ENCODE measurements around the gene ZNF41.
"Not testable (repeated sequence)": the region's sequence is repeated elsewhere in the genome, so short reads cannot be mapped to it uniquely, and the experiment has no call there.

Gene ZNF41

DNA sequence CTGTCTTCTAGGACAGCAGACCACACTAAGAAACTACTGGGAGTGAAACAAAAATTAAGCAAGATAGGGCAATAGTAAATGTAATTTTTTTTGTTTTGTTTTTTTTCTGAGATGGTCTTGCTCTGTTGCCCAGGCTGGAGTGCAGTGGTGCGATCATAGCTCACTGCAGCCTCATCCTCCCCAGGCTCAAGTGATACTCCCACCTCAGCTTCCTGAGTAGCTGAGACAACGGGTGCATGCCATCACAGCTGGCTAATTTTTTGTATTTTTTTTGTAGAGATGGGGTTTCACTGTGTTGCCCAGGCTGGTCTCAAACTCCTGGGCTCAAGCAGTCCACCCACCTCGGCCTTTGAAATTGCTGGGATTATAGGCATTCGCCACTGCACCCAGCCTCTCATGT, 9.1 kb upstream of the ZNF41 start:
- DNase-seq (ENCODE audit: extremely low read depth in 1 of 2, low read depth in 1 of 2): not testable (repeated sequence)

DNA sequence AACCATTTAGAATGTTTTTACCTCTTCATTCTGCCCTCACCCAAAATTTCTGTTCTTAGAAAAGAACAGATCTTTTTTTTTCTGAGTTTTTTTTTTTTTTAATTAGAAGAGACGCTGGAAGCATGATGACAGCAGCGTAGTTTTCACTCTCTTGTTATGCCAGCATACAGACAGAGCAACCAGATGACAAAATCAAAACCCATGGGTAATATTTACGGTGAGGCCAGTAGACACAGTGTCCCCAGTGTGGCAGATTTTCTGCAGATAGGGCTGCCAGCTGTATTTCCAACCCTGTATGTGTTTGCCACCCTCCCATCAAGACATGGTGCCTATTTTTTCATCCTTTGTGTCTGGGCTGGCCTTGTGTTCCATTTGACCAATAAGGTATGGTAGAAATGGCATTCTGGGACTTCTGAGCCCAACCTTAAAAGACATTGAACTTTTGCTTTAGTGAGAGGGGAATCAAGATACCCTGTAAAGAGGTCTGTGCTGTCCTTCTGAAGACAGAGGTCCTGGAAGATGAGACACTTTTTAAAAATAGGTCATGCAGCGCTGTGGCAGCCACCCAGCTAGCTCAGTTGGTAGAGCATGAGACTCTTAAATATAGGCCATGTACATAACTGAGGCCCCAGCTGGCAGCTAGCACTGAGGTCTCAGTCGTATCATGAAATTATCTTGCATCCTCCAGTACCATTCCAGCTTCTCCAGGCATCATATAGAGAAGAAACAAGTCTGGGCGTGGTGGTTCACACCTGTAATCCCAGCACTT, 6.7 kb upstream of the ZNF41 start:
- no peak for DNase-seq (ENCODE audit: extremely low read depth in 1 of 2, low read depth in 1 of 2)

DNA sequence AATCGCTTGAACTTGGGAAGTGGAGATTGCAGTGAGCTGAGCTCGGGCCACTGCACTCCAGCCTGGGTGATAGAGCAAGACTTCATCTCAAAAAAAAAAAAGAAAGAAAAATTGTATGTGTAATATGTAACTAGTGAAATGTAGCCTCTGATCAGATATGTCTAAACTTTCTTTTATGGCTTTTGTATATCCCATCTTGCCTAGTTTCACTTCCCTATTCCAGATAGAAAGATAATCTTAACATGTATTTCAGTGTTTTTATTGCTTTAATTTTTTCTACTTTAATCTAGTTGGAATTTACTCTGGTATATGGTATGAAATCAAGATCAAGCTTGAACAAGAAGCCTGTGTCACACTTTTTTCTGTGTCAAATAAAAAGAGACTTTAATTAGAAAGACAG, 1.9 kb upstream of the ZNF41 start:
- DNase-seq (ENCODE audit: extremely low read depth in 1 of 2, low read depth in 1 of 2): no peak

- no peak for DNase-seq (ENCODE audit: extremely low read depth in 1 of 2, low read depth in 1 of 2)
Measured at GRCh38 chrX:47483306-47484268, 565 bp upstream of the ZNF41 start.

GRCh38 chrX:47482065-47482511, 934 bp downstream of the ZNF41 start:
- no peak for DNase-seq (ENCODE audit: extremely low read depth in 1 of 2, low read depth in 1 of 2)

GRCh38 chrX:47481160-47481559, 1.9 kb downstream of the ZNF41 start:
- no peak for DNase-seq (ENCODE audit: extremely low read depth in 1 of 2, low read depth in 1 of 2)

GRCh38 chrX:47480576-47480975, 2.4 kb downstream of the ZNF41 start:
- no peak for DNase-seq (ENCODE audit: extremely low read depth in 1 of 2, low read depth in 1 of 2)

DNA sequence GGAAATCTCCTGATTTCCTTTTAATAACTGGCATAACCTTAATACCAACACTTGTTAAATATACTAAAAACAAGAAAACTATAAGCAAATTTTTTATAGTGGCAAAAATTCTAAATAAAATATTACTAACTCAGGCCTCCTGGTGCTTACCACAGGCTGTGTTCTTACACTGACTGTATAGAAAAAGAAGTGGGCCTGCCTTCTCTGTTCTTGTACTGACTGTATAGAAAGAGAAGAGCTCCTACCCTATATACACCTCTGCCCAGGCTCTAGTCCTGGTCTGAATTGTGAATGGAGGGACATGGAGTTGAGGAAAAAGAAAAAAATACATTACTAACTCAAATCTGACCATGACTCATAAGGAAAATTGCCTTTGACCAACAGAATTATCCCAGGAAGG, 7.5 kb downstream of the ZNF41 start:
- no peak for DNase-seq (ENCODE audit: extremely low read depth in 1 of 2, low read depth in 1 of 2)

- DNase-seq (ENCODE audit: extremely low read depth in 1 of 2, low read depth in 1 of 2): no peak
Measured at GRCh38 chrX:47467106-47467505, 15.9 kb downstream of the ZNF41 start.

DNA sequence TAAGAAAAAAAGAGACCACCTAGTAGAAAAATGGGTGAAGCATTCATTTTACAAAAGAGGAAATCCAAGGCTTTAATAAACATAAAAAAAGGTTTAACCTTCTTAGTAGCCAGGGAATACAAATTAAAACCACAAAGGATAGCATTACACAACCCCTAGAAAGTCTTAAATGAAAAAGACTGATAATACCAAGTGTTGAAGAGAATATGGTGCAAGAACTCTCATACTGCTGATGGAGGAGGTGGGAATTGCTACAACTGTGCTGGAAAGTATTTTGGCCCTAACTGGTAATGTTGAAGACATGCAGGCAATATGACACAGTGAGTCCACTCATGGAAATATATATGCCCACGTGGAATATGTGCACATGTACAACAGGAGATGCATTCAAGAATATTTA, 22.5 kb downstream of the ZNF41 start:
- no peak for DNase-seq (ENCODE audit: extremely low read depth in 1 of 2, low read depth in 1 of 2)

GRCh38 chrX:47458528-47458927, 24.5 kb downstream of the ZNF41 start:
- no peak for DNase-seq (ENCODE audit: extremely low read depth in 1 of 2, low read depth in 1 of 2)

DNA sequence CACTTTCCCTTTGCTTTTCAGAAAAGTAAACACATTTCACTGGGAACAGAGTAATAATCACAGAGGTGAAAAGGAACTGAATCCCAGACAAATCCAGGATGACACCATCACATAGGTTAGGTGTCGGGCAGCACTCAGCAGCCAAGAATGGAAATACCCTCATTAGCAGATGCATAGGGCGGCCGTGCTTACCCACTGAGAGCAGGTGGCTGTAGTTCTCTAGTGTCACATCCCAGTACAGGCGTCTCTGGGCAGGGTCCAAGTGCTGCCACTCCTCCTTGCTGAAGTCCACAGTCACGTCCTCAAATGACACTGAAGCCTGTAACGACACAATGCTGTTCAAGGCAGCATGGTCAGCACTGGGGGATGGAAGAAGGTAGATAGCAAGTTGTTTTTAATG, 26.9 kb downstream of the ZNF41 start:
- DNase-seq (ENCODE audit: extremely low read depth in 1 of 2, low read depth in 1 of 2): no peak

- DNase-seq (ENCODE audit: extremely low read depth in 1 of 2, low read depth in 1 of 2): no peak
Measured at GRCh38 chrX:47452112-47452511, 30.9 kb downstream of the ZNF41 start.

- DNase-seq (ENCODE audit: extremely low read depth in 1 of 2, low read depth in 1 of 2): no peak
Measured at GRCh38 chrX:47448165-47448806, 34.7 kb downstream of the ZNF41 start.

- no peak for DNase-seq (ENCODE audit: extremely low read depth in 1 of 2, low read depth in 1 of 2)
Measured at GRCh38 chrX:47447607-47448006, 35.4 kb downstream of the ZNF41 start.

GRCh38 chrX:47446971-47447370, 36.1 kb downstream of the ZNF41 start:
- no peak for DNase-seq (ENCODE audit: extremely low read depth in 1 of 2, low read depth in 1 of 2)

DNA sequence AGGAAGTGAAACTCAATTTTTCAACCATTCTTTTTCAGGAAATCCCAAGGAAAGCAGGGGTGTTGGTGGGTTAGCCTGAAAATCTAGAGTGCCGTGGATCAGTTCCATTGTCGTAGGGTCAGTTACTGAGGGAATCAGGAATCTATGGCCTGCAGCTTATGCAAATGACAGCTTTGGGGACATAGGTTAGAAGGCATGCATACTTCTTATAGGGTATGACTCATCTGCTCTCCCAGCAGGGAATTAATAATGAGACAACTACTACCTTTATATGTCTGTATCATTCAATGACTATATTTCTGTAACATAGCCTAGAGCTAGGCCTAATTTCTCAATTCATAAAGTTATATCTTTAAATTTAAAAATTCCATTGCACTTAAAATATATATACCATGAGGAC, 36.6 kb downstream of the ZNF41 start:
- no peak for DNase-seq (ENCODE audit: extremely low read depth in 1 of 2, low read depth in 1 of 2)

DNA sequence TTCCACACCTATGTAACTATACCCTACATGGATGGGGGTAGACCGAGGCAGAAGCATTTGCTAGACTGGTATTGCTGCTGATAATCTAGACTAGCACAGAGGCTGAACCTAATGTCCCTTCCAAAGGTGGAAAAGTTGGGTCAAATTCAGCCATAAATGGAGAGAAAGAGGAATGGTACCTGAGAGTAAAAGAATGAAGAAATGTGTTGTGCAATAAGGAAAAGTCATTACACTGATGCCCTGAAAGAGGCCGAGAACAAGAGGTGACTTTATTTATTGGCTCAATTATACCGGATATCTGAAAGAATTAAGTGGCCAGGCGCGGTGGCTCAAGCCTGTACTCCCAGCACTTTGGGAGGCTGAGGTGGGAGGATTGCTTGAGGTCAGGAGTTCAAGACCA, 52.1 kb downstream of the ZNF41 start:
- no peak for DNase-seq (ENCODE audit: extremely low read depth in 1 of 2, low read depth in 1 of 2)

GRCh38 chrX:47422444-47422843, 60.6 kb downstream of the ZNF41 start:
- DNase-seq (ENCODE audit: extremely low read depth in 1 of 2, low read depth in 1 of 2): no peak

DNA sequence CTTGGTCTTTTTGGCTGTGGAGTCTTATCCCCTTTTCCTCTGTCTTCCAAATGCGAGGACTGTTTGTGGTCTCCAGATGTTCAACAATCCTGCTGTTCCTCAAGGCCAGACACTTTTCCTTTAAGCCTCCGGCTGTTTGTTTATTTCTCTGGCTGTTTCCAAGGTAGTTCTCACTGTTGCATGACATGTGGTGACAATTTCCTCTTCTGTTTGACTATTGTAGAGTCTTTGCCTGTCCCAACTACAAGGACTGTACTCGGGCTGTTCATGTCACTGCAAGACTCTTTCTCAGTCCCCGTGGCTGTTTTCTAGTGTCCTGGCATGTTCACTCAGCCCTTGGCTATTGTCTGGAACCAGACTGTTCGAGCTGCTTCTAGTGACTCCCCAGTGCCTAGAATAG, 62.1 kb downstream of the ZNF41 start:
- DNase-seq (ENCODE audit: extremely low read depth in 1 of 2, low read depth in 1 of 2): no peak

DNA sequence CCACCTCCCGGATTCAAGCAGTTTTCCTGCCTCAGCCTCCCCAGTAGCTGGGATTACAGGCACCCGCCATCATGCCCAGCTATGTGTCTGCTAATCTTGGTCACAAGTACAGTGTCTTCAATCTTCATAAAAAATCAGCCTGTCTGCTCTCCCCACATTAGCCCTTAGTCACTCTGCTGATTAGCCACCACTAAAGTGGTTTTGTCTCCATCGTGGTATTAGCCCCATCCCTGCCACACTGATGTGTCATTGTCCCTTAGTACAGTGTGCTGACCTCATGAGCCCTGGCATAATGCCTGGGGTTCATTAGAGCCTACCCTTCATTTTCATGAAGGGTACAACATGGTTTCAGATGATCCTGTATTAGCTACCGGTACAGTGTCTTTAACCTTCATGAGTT, 62.8 kb downstream of the ZNF41 start:
- no peak for DNase-seq (ENCODE audit: extremely low read depth in 1 of 2, low read depth in 1 of 2)
